H1 (cell line): ENCODE measurements around the gene COQ8B. TPM values are rescaled to one million over a fixed set of nuclear protein-coding genes. Genes with fewer than 3 reads are reported as not detected.
A peak's percentile ranks its signal among the peaks of the same experiment; 100 is the strongest.

ENCODE experiments used
- CEBPB ChIP-seq: IDR thresholded peaks from 2 replicates; pipeline ENCODE4 v1.6.1; 2012; ENCODE audit warnings: low read depth, low read length
- CREB1 ChIP-seq: IDR thresholded peaks from 2 replicates; pipeline ENCODE4 v1.6.1; 2012; ENCODE audit warnings: inconsistent platforms
- E2F6 ChIP-seq: IDR thresholded peaks from 2 replicates; pipeline ENCODE4 v1.6.1; 2012; ENCODE audit warnings: inconsistent platforms
- GTF2F1 ChIP-seq: IDR thresholded peaks from 2 replicates; pipeline ENCODE4 v1.6.1; 2012; ENCODE audit warnings: low read depth, low read length, improper control_type of control experiment, borderline replicate concordance
- HDAC2 ChIP-seq, 2 experiments: fragments of 300-600 bp in 1 of 2; sonication (generic) in 1 of 2; IDR thresholded peaks; 2 replicates each; pipeline ENCODE4 v1.6.1; 2011 to 2012; ENCODE audit warnings: low read depth in 2 of 2, low read length in 2 of 2, mild to moderate bottlenecking in 2 of 2, moderate library complexity in 2 of 2, borderline replicate concordance in 1 of 2, inconsistent platforms in 1 of 2
- HDAC6 ChIP-seq: IDR thresholded peaks from one replicate; pipeline ENCODE4 v1.7.1; 2012; ENCODE audit warnings: low read depth, mild to moderate bottlenecking, inconsistent platforms, low read length, moderate library complexity
- JUN ChIP-seq: IDR thresholded peaks from 2 replicates; pipeline ENCODE4 v1.6.1; 2011; ENCODE audit warnings: low read depth, mild to moderate bottlenecking, improper control_type of control experiment, low read length
- NANOG ChIP-seq: IDR thresholded peaks from 2 replicates; pipeline ENCODE4 v1.6.1; 2011; ENCODE audit warnings: low read length, low read depth, mild to moderate bottlenecking, inconsistent platforms; ENCODE audit not compliant: insufficient read depth, poor library complexity, severe bottlenecking
- POLR2AphosphoS5 ChIP-seq: IDR thresholded peaks from 2 replicates; pipeline ENCODE4 v1.6.1; 2011; ENCODE audit warnings: low read depth, low read length
- RBBP5 ChIP-seq: IDR thresholded peaks from 2 replicates; pipeline ENCODE4 v1.7.1; 2012; ENCODE audit warnings: low read depth, mild to moderate bottlenecking, inconsistent platforms, low read length, moderate library complexity, borderline replicate concordance
- RFX5 ChIP-seq: IDR thresholded peaks from 2 replicates; pipeline ENCODE4 v1.6.1; 2011; ENCODE audit warnings: low read depth, low read length, improper control_type of control experiment, borderline replicate concordance
- RXRA ChIP-seq: IDR thresholded peaks from 2 replicates; pipeline ENCODE4 v1.6.1; 2011; ENCODE audit warnings: low read depth, mild to moderate bottlenecking, low read length, moderate library complexity; ENCODE audit not compliant: insufficient read depth
- SIN3A ChIP-seq, 2 experiments: IDR thresholded peaks in 1 of 2; conservative IDR thresholded peaks in 1 of 2; 2 replicates each; pipeline ENCODE4 v1.6.1; 2011 to 2012; ENCODE audit warnings: low read length in 2 of 2, improper control_type of control experiment in 1 of 2, low read depth in 1 of 2, mild to moderate bottlenecking in 1 of 2
- SIX5 ChIP-seq: IDR thresholded peaks from 2 replicates; pipeline ENCODE4 v1.6.1; 2011; ENCODE audit warnings: mild to moderate bottlenecking, low read depth, low read length
- SP1 ChIP-seq: IDR thresholded peaks from 2 replicates; pipeline ENCODE4 v1.6.1; 2011; ENCODE audit warnings: low read depth, low read length
- SP2 ChIP-seq: IDR thresholded peaks from 2 replicates; pipeline ENCODE4 v1.6.1; 2012; ENCODE audit warnings: mild to moderate bottlenecking, low read length, inconsistent platforms
- SP4 ChIP-seq: IDR thresholded peaks from 2 replicates; pipeline ENCODE4 v1.6.1; 2012; ENCODE audit warnings: low read length, inconsistent platforms
- SUZ12 ChIP-seq: fragments of 200-600 bp; sonication (generic); IDR thresholded peaks from 2 replicates; pipeline ENCODE4 v1.6.1; 2012; ENCODE audit warnings: mild to moderate bottlenecking, inconsistent platforms, low read length, moderate library complexity, mixed read lengths
- TAF1 ChIP-seq: IDR thresholded peaks from 2 replicates; pipeline ENCODE4 v1.6.1; 2011; ENCODE audit warnings: mild to moderate bottlenecking, low read depth, low read length
- TAF7 ChIP-seq: optimal IDR thresholded peaks from 2 replicates; pipeline ENCODE3; 2011; ENCODE audit warnings: low read depth, mild to moderate bottlenecking, inconsistent platforms, low read length, moderate library complexity, borderline replicate concordance
- TCF12 ChIP-seq: IDR thresholded peaks from 2 replicates; pipeline ENCODE4 v1.6.1; 2011; ENCODE audit warnings: low read depth, mild to moderate bottlenecking, low read length
- TEAD4 ChIP-seq: IDR thresholded peaks from 2 replicates; pipeline ENCODE4 v1.6.1; 2012; ENCODE audit warnings: low read depth, low read length, inconsistent platforms, mixed read lengths
- YY1 ChIP-seq: IDR thresholded peaks from 2 replicates; pipeline ENCODE4 v1.6.1; 2011; ENCODE audit warnings: low read depth, mild to moderate bottlenecking, low read length
- polyA plus RNA-seq, 7 experiments: library from polyadenylated mRNA; depleted of rRNA in 3 of 7; stranded (reverse) in 5 of 7; unstranded in 2 of 7; fragments of >200 nt in 5 of 7; fragments of 200-250 nt in 2 of 7; gene quantifications; 1 replicate in 5 of 7; 2 replicates in 1 of 7; 4 replicates in 1 of 7; pipeline versions ENCODE4 v1.2.1 to v1.2.3, GENCODE V29; 2011 to 2013; ENCODE audit warnings: missing spikeins in 2 of 7, mixed read lengths in 2 of 7
- total RNA-seq: library from RNA; stranded (reverse); fragmentation: NEBNext Ultra II Directional; extraction: Animal tissue kit (Norgen Biotek cat#: 25700); gene quantifications from 2 replicates; pipeline ENCODE4 v1.2.1, GENCODE V29; 2021

COQ8B gene
- total and polyA plus RNA-seq, 2 of the 8 experiments (the other 6 are each of a cell fraction or from before 2014, with no cell fraction given) = 41.7 to 46.1 TPM

- TF ChIP-seq RBBP5 (no peak), SIN3A (conservative IDR thresholded peaks at IDR 0.05 in 1 of 2, IDR thresholded peaks at IDR 0.05 in 1 of 2; ENCODE audit: low read depth in 1 of 2, low read length in 2 of 2) (no peak), POLR2AphosphoS5 (no peak), SIX5 (no peak), NANOG (no peak), RXRA (no peak), HDAC6 (no peak), SP2 (peak; percentile 56), YY1 (no peak), RFX5 (no peak), CEBPB (no peak), TCF12 (no peak), TAF7 (no peak), TEAD4 (no peak), CREB1 (0 out of 2 replicates have a peak, but pooled peaks have one; percentile 21), SP1 (peak; percentile 84), HDAC2 (IDR thresholded peaks at IDR 0.05; ENCODE audit: borderline replicate concordance in 1 of 2, low read depth in 2 of 2, low read length in 2 of 2) (no peak), TAF1 (no peak; the same call in 1 of the 2 replicates), SUZ12 (no peak), GTF2F1 (no peak), JUN (no peak), E2F6 (no peak), SP4 (no peak)
Measured at GRCh38 chr19:40714441-40715299, 2.0 kb downstream of the COQ8B start (continued).
